Gastrocnemius medialis (tissue), 4 donors: ENCODE data around the gene TMEM169.

Experiments
- POLR2A ChIP-seq, 2 donors: fragments of 450-650 bp; IDR thresholded peaks; one replicate each; pipeline ENCODE4 v1.6.1; 2017; ENCODE audit warnings: antibody characterized with exemption in 2 of 2, mild to moderate bottlenecking in 2 of 2, moderate library complexity in 2 of 2
- TF ChIP-seq, protein P1 (sequence below), 5 experiments: fragments of 450-650 bp in 3 of 5; fragments of 200-600 bp in 2 of 5; sonication (generic) in 2 of 5; IDR thresholded peaks in 4 of 5; conservative IDR thresholded peaks in 1 of 5; 1 replicate in 4 of 5; 2 replicates in 1 of 5; pipeline ENCODE4 v1.5.1; 2016 to 2019; ENCODE audit warnings: antibody characterized with exemption in 5 of 5, mild to moderate bottlenecking in 3 of 5, moderate library complexity in 3 of 5

DNA sequence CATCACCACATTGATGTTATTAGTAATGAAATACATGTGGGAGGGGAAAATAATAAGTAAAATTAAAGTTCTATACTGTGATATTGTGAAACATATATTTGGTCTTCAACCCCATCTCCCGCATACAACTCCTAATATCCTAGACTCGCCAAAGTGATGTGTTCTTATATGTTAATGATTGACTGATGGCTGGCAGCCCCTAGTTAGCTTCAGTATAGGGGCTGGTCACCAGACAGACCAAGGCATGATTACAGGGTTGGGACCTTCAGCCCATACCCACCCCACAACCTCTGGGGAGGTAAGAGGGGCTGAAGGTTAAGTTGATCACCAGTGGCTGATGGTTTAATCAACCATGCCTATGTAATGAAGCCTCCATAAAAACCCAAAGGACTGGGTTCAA is 40.3 kb upstream of the TMEM169 start:
- TF ChIP-seq POLR2A (IDR thresholded peaks at IDR 0.05) = no peak
- TF ChIP-seq, protein P1, sequence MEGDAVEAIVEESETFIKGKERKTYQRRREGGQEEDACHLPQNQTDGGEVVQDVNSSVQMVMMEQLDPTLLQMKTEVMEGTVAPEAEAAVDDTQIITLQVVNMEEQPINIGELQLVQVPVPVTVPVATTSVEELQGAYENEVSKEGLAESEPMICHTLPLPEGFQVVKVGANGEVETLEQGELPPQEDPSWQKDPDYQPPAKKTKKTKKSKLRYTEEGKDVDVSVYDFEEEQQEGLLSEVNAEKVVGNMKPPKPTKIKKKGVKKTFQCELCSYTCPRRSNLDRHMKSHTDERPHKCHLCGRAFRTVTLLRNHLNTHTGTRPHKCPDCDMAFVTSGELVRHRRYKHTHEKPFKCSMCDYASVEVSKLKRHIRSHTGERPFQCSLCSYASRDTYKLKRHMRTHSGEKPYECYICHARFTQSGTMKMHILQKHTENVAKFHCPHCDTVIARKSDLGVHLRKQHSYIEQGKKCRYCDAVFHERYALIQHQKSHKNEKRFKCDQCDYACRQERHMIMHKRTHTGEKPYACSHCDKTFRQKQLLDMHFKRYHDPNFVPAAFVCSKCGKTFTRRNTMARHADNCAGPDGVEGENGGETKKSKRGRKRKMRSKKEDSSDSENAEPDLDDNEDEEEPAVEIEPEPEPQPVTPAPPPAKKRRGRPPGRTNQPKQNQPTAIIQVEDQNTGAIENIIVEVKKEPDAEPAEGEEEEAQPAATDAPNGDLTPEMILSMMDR (IDR thresholded peaks at IDR 0.05 in 4 of 5, conservative IDR thresholded peaks at IDR 0.05 in 1 of 5) = no peak
